Colonic mucosa (tissue), 4 donors: Measurements from ENCODE around the gene CCDC122. TPM values are rescaled to one million over a fixed set of nuclear protein-coding genes. Genes with fewer than 3 reads are reported as not detected.

Source experiments
- DNase-seq: peaks from one replicate; pipeline ENCODE4 v3.0.0-alpha.2; 2020
- H3K27ac ChIP-seq: fragments of 200-600 bp; one replicate; pipeline ENCODE4 v1.8.0; 2021
- H3K27me3 ChIP-seq: fragments of 200-600 bp; one replicate; pipeline ENCODE4 v1.8.0; 2021
- H3K36me3 ChIP-seq: fragments of 200-600 bp; one replicate; pipeline ENCODE4 v1.8.0; 2021
- H3K4me1 ChIP-seq: fragments of 200-600 bp; one replicate; pipeline ENCODE4 v1.8.0; 2021; ENCODE audit warnings: mild to moderate bottlenecking
- H3K4me3 ChIP-seq: fragments of 200-600 bp; one replicate; pipeline ENCODE4 v1.8.0; 2021
- H3K9ac ChIP-seq, 2 donors: one replicate each; pipeline ENCODE4 v1.7.0; 2013; ENCODE audit warnings: control low read depth in 2 of 2, low read depth in 2 of 2, low read length in 2 of 2
- H3K9me3 ChIP-seq: fragments of 200-600 bp; one replicate; pipeline ENCODE4 v1.8.0; 2021
- CTCF ChIP-seq: fragments of 200-600 bp; IDR thresholded peaks from one replicate; pipeline ENCODE4 v1.8.0; 2022; ENCODE audit warnings: antibody characterized with exemption, mild to moderate bottlenecking
- intact Hi-C: fragments of 100-400 bp; cut with DNase I; formaldehyde crosslinking; loops from one replicate; pipeline ENCODE4 v1.14.1; 2022
- total RNA-seq, 2 donors: library from RNA; stranded (reverse); fragmentation: NEBNext Ultra II Directional in 1 of 2; extraction: Animal tissue kit (Norgen Biotek cat#: 25700) in 1 of 2; gene quantifications; one replicate each; pipeline ENCODE4 v1.2.1, GENCODE V29; 2021
- donor health status: healthy.
- donor health status: DM: no; HTN: no; CAD: no.
- donor health status: DM: no; HTN: no; CAD: no.

CCDC122 gene
- total RNA-seq, 2 donors from 2014 or later, result 5.4 to 6.9 TPM

- no peak overlapping the region for H3K4me3 ChIP-seq
- DNase-seq, result no peak
- no peak for TF ChIP-seq CTCF
- intact Hi-C loops, result no loop called here
- H3K27ac ChIP-seq, result no peak overlapping the region
- no peaks in the 10 kb centered on the region for H3K4me1 ChIP-seq
- no peak overlapping the region for H3K9ac ChIP-seq
- H3K9me3 ChIP-seq, result no peaks in the 10 kb centered on the region
- H3K27me3 ChIP-seq, result no peaks in the 10 kb centered on the region
- no peaks in the 10 kb centered on the region for H3K36me3 ChIP-seq
Measured at GRCh38 chr13:43822969-43823368, 56.6 kb downstream of the CCDC122 start.

- TF ChIP-seq CTCF, result no peak
- intact Hi-C loops, result no loop called here
Measured at GRCh38 chr13:43816401-43816889, 63.1 kb downstream of the CCDC122 start.

DNA sequence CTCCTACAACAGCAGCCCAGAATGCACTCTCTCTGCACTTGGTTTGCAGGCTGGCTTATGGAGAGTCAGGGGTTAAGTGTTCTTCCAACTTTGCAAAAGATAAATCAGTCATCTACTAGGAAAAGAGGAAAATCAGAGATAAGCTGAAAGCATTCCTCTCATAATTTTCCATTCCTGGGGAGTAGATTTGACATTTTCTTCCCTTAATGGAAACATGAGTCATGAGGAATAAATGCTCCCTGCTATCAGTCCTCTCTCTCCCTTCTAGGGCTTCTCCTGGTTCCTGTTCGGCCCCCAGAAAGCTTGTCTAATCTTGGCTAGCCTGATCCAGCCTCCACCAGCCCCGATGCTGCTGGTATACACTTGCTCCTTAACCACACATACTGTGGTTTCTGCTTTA, 64.3 kb downstream of the CCDC122 start:
- Histone ChIP-seq H3K9ac (no peak overlapping the region), H3K9me3 (no peaks in the 10 kb centered on the region), H3K36me3 (no peaks in the 10 kb centered on the region), H3K27me3 (no peaks in the 10 kb centered on the region), H3K27ac (no peak overlapping the region), H3K4me1 (no peaks in the 10 kb centered on the region), H3K4me3 (no peak overlapping the region)
- no peak for TF ChIP-seq CTCF
- intact Hi-C loops, result no loop called here
- no peak for DNase-seq

More at GRCh38 chr13:43816401-43816889, 63.1 kb downstream of the CCDC122 start:
- DNase-seq, result no peak
- Histone ChIP-seq H3K9ac (no peak overlapping the region), H3K36me3 (no peaks in the 10 kb centered on the region), H3K27me3 (no peaks in the 10 kb centered on the region), H3K27ac (no peak overlapping the region), H3K4me1 (no peaks in the 10 kb centered on the region), H3K4me3 (no peak overlapping the region), H3K9me3 (no peaks in the 10 kb centered on the region)

GRCh38 chr13:43808676-43809075, 70.9 kb downstream of the CCDC122 start:
- H3K27me3 ChIP-seq, result no peaks in the 10 kb centered on the region
- no peaks in the 10 kb centered on the region for H3K36me3 ChIP-seq
- TF ChIP-seq CTCF, result no peak
- DNase-seq, result no peak
- intact Hi-C loops, result no loop called here
- H3K9me3 ChIP-seq, result no peaks in the 10 kb centered on the region
- H3K9ac ChIP-seq, result no peak overlapping the region
- H3K27ac ChIP-seq, result no peak overlapping the region
- no peak overlapping the region for H3K4me3 ChIP-seq
- no peaks in the 10 kb centered on the region for H3K4me1 ChIP-seq

DNA sequence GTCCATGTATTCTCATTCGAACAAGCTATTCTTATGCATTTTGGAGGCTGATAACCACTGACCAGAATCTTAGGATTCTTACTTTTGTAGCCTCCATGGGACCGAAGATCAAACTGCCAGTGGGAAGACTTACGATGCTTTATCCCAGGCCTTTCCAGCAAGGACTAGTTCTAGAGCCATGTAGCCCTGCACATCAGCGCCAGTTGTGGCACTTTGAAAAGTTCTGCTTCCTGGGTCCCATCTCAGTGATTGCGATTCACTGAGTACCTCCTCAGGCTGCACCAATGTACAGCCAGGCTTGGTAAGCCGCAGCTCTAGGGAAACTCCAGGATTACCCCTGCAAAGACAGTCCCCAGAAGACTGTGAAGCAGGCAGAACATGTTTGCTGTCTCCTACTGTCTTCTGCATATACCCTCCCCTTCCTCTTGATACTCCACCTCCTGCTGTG, 73.8 kb downstream of the CCDC122 start:
- Histone ChIP-seq H3K27me3 (no peaks in the 10 kb centered on the region), H3K27ac (no peak overlapping the region), H3K9me3 (no peaks in the 10 kb centered on the region), H3K4me3 (no peak overlapping the region), H3K4me1 (no peaks in the 10 kb centered on the region), H3K9ac (no peak overlapping the region), H3K36me3 (no peaks in the 10 kb centered on the region)
- DNase-seq, result no peak
- no peak for TF ChIP-seq CTCF
- intact Hi-C loops, result no loop called here

DNA sequence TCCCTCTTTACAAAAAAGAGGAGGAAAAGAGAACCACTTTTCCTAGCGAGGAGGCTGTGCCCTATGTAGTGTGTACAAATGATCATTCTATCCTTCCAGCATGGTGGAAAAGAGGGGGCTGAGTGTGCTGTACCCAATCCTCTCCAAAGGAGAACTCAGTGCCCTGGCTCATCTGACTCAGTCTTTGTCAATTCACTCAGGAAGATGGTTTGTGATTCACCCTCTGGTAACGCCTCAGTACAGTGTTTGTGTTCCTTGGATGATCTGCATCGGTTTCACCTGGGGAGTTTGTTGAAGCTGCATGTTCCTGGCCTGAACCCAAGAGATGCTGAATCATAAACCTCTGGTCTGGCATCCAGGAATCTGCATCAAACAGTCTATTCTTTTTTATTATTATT, 74.5 kb downstream of the CCDC122 start:
- no peak overlapping the region for H3K9ac ChIP-seq
- intact Hi-C loops, result no loop called here
- no peak for TF ChIP-seq CTCF
- H3K4me1 ChIP-seq, result no peaks in the 10 kb centered on the region
- H3K27me3 ChIP-seq, result no peaks in the 10 kb centered on the region
- DNase-seq, result no peak
- H3K36me3 ChIP-seq, result no peaks in the 10 kb centered on the region
- no peak overlapping the region for H3K4me3 ChIP-seq
- H3K9me3 ChIP-seq, result no peaks in the 10 kb centered on the region
- H3K27ac ChIP-seq, result no peak overlapping the region
